H1 (cell line): ENCODE results near the gene FBXW5. TPM values are rescaled to one million over a fixed set of nuclear protein-coding genes. Genes with fewer than 3 reads are reported as not detected.

Experiments
- CTCF ChIA-PET: fragments of 300-600 bp; sonication (Branson Sonifier 250); formaldehyde crosslinking; loops from one replicate; lab custom pipeline; 2021; ENCODE audit not compliant: partially characterized antibody; lab: Charles Lee
- POLR2A ChIA-PET: fragments of 300-600 bp; sonication (Branson Sonifier 250); formaldehyde crosslinking; loops from one replicate; lab custom pipeline; 2021; ENCODE audit warnings: inconsistent platforms; ENCODE audit not compliant: partially characterized antibody; lab: Charles Lee
- DNase-seq, 2 experiments: peaks; one replicate each; pipeline versions ENCODE4 v3.0.0 to v3.0.0-alpha.2; 2010 to 2022; ENCODE audit warnings: low spot score in 2 of 2, low read depth in 1 of 2, mixed read lengths in 1 of 2
- FAIRE-seq: peaks from 2 replicates; lab custom pipeline; 2011; peaks lifted over from hg19 to GRCh38; lab: Jason Lieb, UNC
- H2AFZ ChIP-seq: 2 replicates; pipeline ENCODE4 v1.8.1; 2012; ENCODE audit warnings: low read length, inconsistent platforms
- H2AK5ac ChIP-seq: 2 replicates; pipeline ENCODE4 v1.6.1; 2013; ENCODE audit warnings: low read depth, low read length
- H2BK120ac ChIP-seq: replicated peaks from 2 replicates; pipeline ENCODE3; 2013; ENCODE audit warnings: low read depth, low read length, inconsistent platforms
- H2BK12ac ChIP-seq: 2 replicates; pipeline ENCODE4 v1.6.1; 2013; ENCODE audit warnings: low read depth, low read length
- H2BK15ac ChIP-seq: 2 replicates; pipeline ENCODE4 v1.6.1; 2013; ENCODE audit warnings: low read length
- H2BK20ac ChIP-seq: 2 replicates; pipeline ENCODE4 v1.6.1; 2013; ENCODE audit warnings: low read length
- H2BK5ac ChIP-seq: 2 replicates; pipeline ENCODE4 v1.6.1; 2013; ENCODE audit warnings: low read depth, low read length
- H3K14ac ChIP-seq: 2 replicates; pipeline ENCODE4 v1.6.1; 2013; ENCODE audit warnings: inconsistent platforms; ENCODE audit not compliant: insufficient read length
- H3K18ac ChIP-seq: 2 replicates; pipeline ENCODE4 v1.6.1; 2013; ENCODE audit warnings: low read length; ENCODE audit errors: extremely low read depth
- H3K23ac ChIP-seq: 2 replicates; pipeline ENCODE4 v1.6.1; 2013; ENCODE audit warnings: inconsistent platforms; ENCODE audit not compliant: insufficient read length
- H3K23me2 ChIP-seq: 2 replicates; pipeline ENCODE4 v1.6.1; 2013; ENCODE audit warnings: low read depth, low read length
- H3K27ac ChIP-seq: 2 replicates; pipeline ENCODE4 v1.6.1; 2011; ENCODE audit warnings: low read depth, low read length, inconsistent platforms
- H3K27me3 ChIP-seq, 4 experiments: replicated peaks in 1 of 4; 1 replicate in 1 of 4; 2 replicates in 3 of 4; pipeline versions ENCODE4 v1.6.1 to v1.8.1; 2011 to 2013; ENCODE audit warnings: low read length in 3 of 4, mild to moderate bottlenecking in 3 of 4, inconsistent platforms in 2 of 4, mixed read lengths in 2 of 4, moderate library complexity in 1 of 4; ENCODE audit not compliant: control insufficient read depth in 3 of 4, insufficient read depth in 3 of 4; ENCODE audit errors: extremely low read depth in 1 of 4
- H3K36me3 ChIP-seq, 4 experiments: 2 replicates each; pipeline versions ENCODE4 v1.6.1 to v1.8.1; 2011 to 2013; ENCODE audit warnings: mild to moderate bottlenecking in 4 of 4, low read length in 3 of 4, moderate library complexity in 2 of 4, control low read depth in 1 of 4, inconsistent platforms in 1 of 4; ENCODE audit not compliant: insufficient read depth in 4 of 4, control insufficient read depth in 2 of 4
- H3K4ac ChIP-seq: replicated peaks from 2 replicates; pipeline ENCODE3; 2013; ENCODE audit warnings: low read length, low read depth, mixed read lengths, inconsistent platforms; ENCODE audit not compliant: insufficient read length
- H3K4me1 ChIP-seq, 4 experiments: replicated peaks in 1 of 4; 1 replicate in 1 of 4; 2 replicates in 3 of 4; pipeline versions ENCODE4 v1.6.1 to v1.8.1; 2011 to 2013; ENCODE audit warnings: low read length in 3 of 4, inconsistent platforms in 2 of 4, mixed read lengths in 1 of 4; ENCODE audit not compliant: insufficient read depth in 4 of 4, control insufficient read depth in 3 of 4
- H3K4me2 ChIP-seq, 2 experiments: 2 replicates each; pipeline versions ENCODE4 v1.6.1 to v1.8.1; 2011 to 2013; ENCODE audit warnings: low read depth in 2 of 2, low read length in 2 of 2, control low read depth in 1 of 2, inconsistent platforms in 1 of 2, mild to moderate bottlenecking in 1 of 2; ENCODE audit not compliant: insufficient read depth in 1 of 2
- H3K4me3 ChIP-seq, 4 experiments: fragments of 200-600, 300-600 bp in 1 of 4; sonication (generic), shearing (Covaris generic), sonication (Bioruptor Twin) in 1 of 4; 2 replicates each; pipeline versions ENCODE4 v1.5.1 to v1.8.1; 2011 to 2016; ENCODE audit warnings: low read length in 4 of 4, low read depth in 3 of 4, control low read depth in 2 of 4, inconsistent platforms in 2 of 4, mild to moderate bottlenecking in 2 of 4, mixed read lengths in 1 of 4, moderate library complexity in 1 of 4; ENCODE audit not compliant: insufficient read depth in 2 of 4; ENCODE audit errors: extremely low read depth in 1 of 4
- H3K56ac ChIP-seq: replicated peaks from 2 replicates; pipeline ENCODE3; 2013; ENCODE audit warnings: low read depth, mild to moderate bottlenecking, mixed read lengths, low read length, inconsistent platforms; ENCODE audit not compliant: insufficient read length
- H3K79me1 ChIP-seq: 2 replicates; pipeline ENCODE4 v1.6.1; 2013; ENCODE audit warnings: low read depth, low read length, control low read depth
- H3K79me2 ChIP-seq, 2 experiments: 2 replicates each; pipeline versions ENCODE4 v1.6.1 to v1.8.1; 2012 to 2013; ENCODE audit warnings: low read length in 2 of 2, mild to moderate bottlenecking in 2 of 2, inconsistent platforms in 1 of 2; ENCODE audit not compliant: insufficient read depth in 2 of 2, control insufficient read depth in 1 of 2
- H3K9ac ChIP-seq, 4 experiments: replicated peaks in 1 of 4; 1 replicate in 1 of 4; 2 replicates in 3 of 4; pipeline versions ENCODE4 v1.6.1 to v1.8.1; 2011 to 2013; ENCODE audit warnings: low read depth in 3 of 4, low read length in 3 of 4, control low read depth in 2 of 4, mild to moderate bottlenecking in 2 of 4, moderate library complexity in 2 of 4, inconsistent platforms in 1 of 4; ENCODE audit errors: extremely low read depth in 1 of 4
- H3K9me3 ChIP-seq, 2 experiments: 2 replicates each; pipeline versions ENCODE4 v1.6.1 to v1.8.1; 2012 to 2013; ENCODE audit warnings: mild to moderate bottlenecking in 2 of 2, moderate library complexity in 2 of 2, control low read depth in 1 of 2, inconsistent platforms in 1 of 2, low read depth in 1 of 2, low read length in 1 of 2, mixed read lengths in 1 of 2; ENCODE audit not compliant: insufficient read depth in 2 of 2
- H4K20me1 ChIP-seq, 2 experiments: replicated peaks in 1 of 2; 2 replicates each; pipeline versions ENCODE3 to v1.8.1; 2011 to 2013; ENCODE audit warnings: inconsistent platforms in 2 of 2, low read length in 2 of 2, mild to moderate bottlenecking in 1 of 2; ENCODE audit not compliant: insufficient read depth in 2 of 2, control insufficient read depth in 1 of 2
- H4K5ac ChIP-seq: 2 replicates; pipeline ENCODE4 v1.6.1; 2013; ENCODE audit warnings: low read length, low read depth, mixed read lengths, inconsistent platforms; ENCODE audit not compliant: insufficient read length
- H4K8ac ChIP-seq: 2 replicates; pipeline ENCODE4 v1.8.0; 2013; ENCODE audit warnings: mild to moderate bottlenecking, moderate library complexity, low read length, inconsistent platforms; ENCODE audit not compliant: insufficient read depth; ENCODE audit errors: extremely low read depth
- H4K91ac ChIP-seq: replicated peaks from 2 replicates; pipeline ENCODE3; 2013; ENCODE audit warnings: low read length, mixed read lengths, inconsistent platforms; ENCODE audit not compliant: insufficient read length
- EZH2 ChIP-seq: fragments of 200-600 bp; sonication (generic); IDR thresholded peaks from 2 replicates; pipeline ENCODE4 v1.7.1; 2012; ENCODE audit warnings: low read depth, mild to moderate bottlenecking, moderate library complexity, low read length, inconsistent platforms; ENCODE audit not compliant: severe bottlenecking
- GABPA ChIP-seq: IDR thresholded peaks from 2 replicates; pipeline ENCODE4 v1.6.1; 2011; ENCODE audit warnings: mild to moderate bottlenecking, low read length, moderate library complexity, borderline replicate concordance; ENCODE audit not compliant: insufficient read depth
- WGBS, 2 experiments: shearing (Covaris generic) in 1 of 2; methylation state at CpG; one replicate each; pipeline versions ENCODE4 v1.1.6 to v1.1.7; 2013 to 2015; ENCODE audit warnings: low lambda C conversion rate in 2 of 2, mixed read lengths in 2 of 2, inconsistent platforms in 1 of 2, low coverage in 1 of 2, missing lambda C conversion rate in 1 of 2; ENCODE audit not compliant: insufficient replicate concordance in 2 of 2, insufficient coverage in 1 of 2, insufficient read length in 1 of 2; ENCODE audit errors: extremely low coverage in 1 of 2, missing lambda C conversion rate in 1 of 2; 5-methylcytosine and 5-hydroxymethylcytosine counted together
- polyA plus RNA-seq, 7 experiments: library from polyadenylated mRNA; depleted of rRNA in 3 of 7; stranded (reverse) in 5 of 7; unstranded in 2 of 7; fragments of >200 nt in 5 of 7; fragments of 200-250 nt in 2 of 7; gene quantifications; 1 replicate in 5 of 7; 2 replicates in 1 of 7; 4 replicates in 1 of 7; pipeline versions ENCODE4 v1.2.1 to v1.2.3, GENCODE V29; 2011 to 2013; ENCODE audit warnings: missing spikeins in 2 of 7, mixed read lengths in 2 of 7
- total RNA-seq: library from RNA; stranded (reverse); fragmentation: NEBNext Ultra II Directional; extraction: Animal tissue kit (Norgen Biotek cat#: 25700); gene quantifications from 2 replicates; pipeline ENCODE4 v1.2.1, GENCODE V29; 2021

The FBXW5 gene
- total and polyA plus RNA-seq, 2 of the 8 experiments (the other 6 are each of a cell fraction or from before 2014, with no cell fraction given), result 49.0 to 71.0 TPM

GRCh38 chr9:136952876-136953770 is 8.6 kb upstream of the FBXW5 start:
- Histone ChIP-seq H3K9me3 (no peaks in the 10 kb centered on the region), H3K4me2 (no peak overlapping the region), H3K4ac (no peak overlapping the region), H4K91ac (no peak overlapping the region), H3K56ac (no peak overlapping the region), H3K18ac (no peak overlapping the region), H2BK15ac (no peak overlapping the region; the same call in 1 of the 2 replicates), H2BK12ac (0 out of 2 replicates have a peak overlapping the region, but pooled peaks have one; percentile 50)
- WGBS, 2 experiments, result 93% methylated on average over 40 of the region's 44 CpGs; no CpG with 5 or more reads in 1 of the 2 experiments
- no peak for FAIRE-seq
- TF ChIP-seq GABPA (peak; percentile 46; the same call in 1 of the 2 replicates), EZH2 (no peak)
- TF ChIP-seq, all 59 proteins: peak for 1
- Histone ChIP-seq H2AK5ac (no peak overlapping the region), H2AFZ (no peak overlapping the region), H2BK20ac (no peak overlapping the region), H4K8ac (no peak overlapping the region), H3K79me1 (no peaks in the 10 kb centered on the region), H4K20me1 (peaks cover 0 to 6% of the 10 kb centered on the region in 2 experiments), H2BK120ac (no peak overlapping the region), H4K5ac (no peak overlapping the region), H3K23me2 (peaks cover 15% of the 10 kb centered on the region; the same call in 1 of the 2 replicates), H3K23ac (no peak overlapping the region), H3K36me3 (no peaks in the 10 kb centered on the region), H3K4me3 (no peak overlapping the region), H3K27ac (no peak overlapping the region), H2BK5ac (no peak overlapping the region; the same call in none of the 2 replicates), H3K4me1 (peaks cover 0 to 8% (median 5%) of the 10 kb centered on the region in 4 experiments; a peak in 5 of 7 replicates), H3K79me2 (no peaks in the 10 kb centered on the region), H3K27me3 (no peaks in the 10 kb centered on the region), H3K9ac (no peak overlapping the region), H3K14ac (no peak overlapping the region)
- ChIA-PET CTCF (interaction anchor here (0.6 to 5.2 kb wide), 9 partner anchors 9 to 165 kb away, joined by 3 to 21 read pairs (median 3); no protein-coding TSS in a partner anchor), POLR2A (interaction anchor here (0.7 kb wide), 1 partner anchor 39 kb away, joined by 3 read pairs; the partner anchor contains the start of gene PAXX)
- DNase-seq, result no peak
